HG02852 (cell line): ENCODE results near the gene TMEM14B.
"Not testable (repeated sequence)": the region's sequence is repeated elsewhere in the genome, so short reads cannot be mapped to it uniquely, and the experiment has no call there.

Experiments used
- ATAC-seq: cut with Tn5 transposase; IDR thresholded peaks from one replicate; pipeline ENCODE4 v1.9.1; 2021; ENCODE audit warnings: mild to moderate bottlenecking, moderate library complexity; ENCODE audit not compliant: unreplicated experiment

The TMEM14B gene

DNA sequence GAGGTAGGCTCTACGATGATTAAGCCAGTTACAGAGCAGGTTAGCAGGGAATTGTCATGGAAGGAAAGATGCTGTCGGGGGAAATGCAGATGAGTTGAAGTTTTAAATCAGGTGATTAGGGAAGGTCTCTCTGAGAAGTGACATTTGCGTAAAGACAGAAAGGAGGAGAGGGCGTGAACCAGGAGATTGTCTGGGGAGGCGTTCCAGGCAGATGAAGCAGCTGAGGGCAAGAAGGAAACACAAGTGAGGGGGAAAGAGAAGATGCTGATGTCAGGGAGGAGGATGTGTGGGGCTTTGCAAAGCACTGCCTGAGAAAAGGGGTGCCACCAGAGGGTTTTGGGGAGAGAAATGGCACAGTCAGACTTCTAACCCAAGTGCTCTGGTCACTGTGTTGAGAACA is 2.5 kb upstream of the TMEM14B start:
- ATAC-seq = no peak

DNA sequence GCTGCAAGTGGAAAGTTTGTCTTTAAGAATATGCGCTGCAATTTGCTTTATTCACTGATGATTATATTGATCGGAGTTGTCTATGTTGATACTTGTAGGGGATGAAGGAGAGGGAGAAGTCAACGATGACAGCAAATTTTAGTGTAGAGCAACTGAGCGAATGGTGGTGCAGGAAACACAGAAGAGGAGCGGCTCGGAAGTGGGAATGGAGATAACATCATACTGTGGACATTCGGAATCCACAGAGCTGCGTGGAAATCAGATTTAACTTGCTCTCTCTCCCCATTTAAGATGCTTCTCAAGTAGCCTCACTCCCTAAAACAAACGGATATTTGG is 722 bp upstream of the TMEM14B start:
- no peak for ATAC-seq

DNA sequence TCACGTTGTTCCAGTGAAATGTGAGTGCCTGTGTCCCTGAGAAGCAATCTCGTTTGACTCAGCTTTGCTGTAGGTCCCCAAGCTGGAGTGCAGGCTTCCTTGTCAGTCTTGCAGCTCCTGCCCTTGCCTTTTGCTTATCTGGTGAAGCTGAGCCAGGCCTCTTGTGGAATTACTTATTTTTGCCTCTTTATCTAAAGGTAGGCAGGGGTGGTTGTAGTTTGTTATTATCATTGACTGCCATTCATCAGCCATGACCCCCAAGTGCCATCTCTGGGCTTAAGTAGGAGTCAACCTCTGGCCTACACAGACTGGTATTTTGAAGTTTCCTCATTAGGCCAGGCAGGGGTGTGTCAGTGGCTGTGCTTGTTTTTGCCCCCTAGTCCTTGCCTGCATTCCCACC is 2.1 kb downstream of the TMEM14B start:
- ATAC-seq = no peak

DNA sequence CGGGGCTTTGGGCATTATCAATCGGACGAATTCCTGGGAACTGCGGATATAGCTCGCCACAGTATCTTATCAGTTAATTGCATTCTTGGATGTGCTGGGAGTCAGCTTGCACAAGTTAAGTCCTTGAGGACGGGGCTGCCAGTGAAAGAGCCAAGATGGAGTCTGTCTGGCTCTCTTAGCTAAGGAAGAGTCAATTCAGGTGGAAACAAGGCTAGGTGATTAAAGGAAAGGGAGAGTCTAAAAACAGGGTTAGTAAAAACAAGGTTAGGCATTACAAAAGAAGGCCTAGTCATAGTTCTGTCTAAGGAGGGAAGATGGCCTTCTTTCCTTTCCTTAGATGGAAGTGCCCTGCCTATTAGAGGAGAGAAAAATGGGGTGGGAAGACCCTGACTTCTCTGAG is 3.0 kb downstream of the TMEM14B start:
- not testable (repeated sequence) for ATAC-seq

DNA sequence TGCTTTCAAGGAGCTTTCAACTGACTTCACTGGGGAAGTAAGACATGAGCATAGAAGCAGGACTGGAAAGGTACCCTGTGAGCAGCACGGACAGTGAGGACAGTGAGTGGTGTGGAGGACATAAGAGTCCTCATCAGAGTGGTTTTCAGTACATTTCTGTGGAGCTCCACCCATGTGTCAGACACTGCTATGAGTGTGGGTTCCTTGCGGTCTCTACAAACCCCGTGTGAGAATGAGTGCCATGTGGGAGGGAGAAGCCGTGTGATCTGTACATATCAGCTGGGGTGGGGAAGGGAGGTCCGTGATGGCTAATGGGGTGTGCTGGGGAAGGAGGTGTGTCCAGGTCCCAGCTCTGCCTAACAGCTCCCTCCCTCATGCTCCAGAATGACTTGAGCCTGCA is 4.2 kb downstream of the TMEM14B start:
- not testable (repeated sequence) for ATAC-seq

GRCh38 chr6:10756085-10756484 is 8.5 kb downstream of the TMEM14B start:
- no peak for ATAC-seq

DNA sequence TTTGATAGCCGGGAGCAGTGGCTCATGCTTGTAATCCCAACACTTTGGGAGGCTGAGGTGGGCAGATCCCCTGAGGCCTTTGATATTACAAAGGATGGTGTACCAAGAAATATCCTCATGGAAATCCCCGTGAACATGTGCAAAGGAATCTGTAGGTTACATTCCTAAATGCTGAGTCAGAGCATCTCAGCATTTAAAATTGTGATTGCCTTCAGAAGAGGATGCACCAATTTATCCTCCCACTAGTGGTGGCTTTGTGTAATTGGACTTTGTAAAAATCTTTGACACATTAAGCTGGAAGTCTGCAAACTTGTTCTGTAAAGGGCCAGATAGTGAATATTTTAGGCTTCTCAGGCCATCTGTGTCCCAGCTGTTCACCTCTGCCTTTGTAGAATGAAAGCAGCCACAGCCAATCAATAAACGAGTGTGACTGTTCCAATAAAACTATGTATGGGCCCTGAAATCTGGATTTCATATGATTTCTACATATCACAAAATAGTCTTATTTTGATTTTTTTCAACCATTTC is 11.8 kb downstream of the TMEM14B start:
- peak; percentile 60 for ATAC-seq

DNA sequence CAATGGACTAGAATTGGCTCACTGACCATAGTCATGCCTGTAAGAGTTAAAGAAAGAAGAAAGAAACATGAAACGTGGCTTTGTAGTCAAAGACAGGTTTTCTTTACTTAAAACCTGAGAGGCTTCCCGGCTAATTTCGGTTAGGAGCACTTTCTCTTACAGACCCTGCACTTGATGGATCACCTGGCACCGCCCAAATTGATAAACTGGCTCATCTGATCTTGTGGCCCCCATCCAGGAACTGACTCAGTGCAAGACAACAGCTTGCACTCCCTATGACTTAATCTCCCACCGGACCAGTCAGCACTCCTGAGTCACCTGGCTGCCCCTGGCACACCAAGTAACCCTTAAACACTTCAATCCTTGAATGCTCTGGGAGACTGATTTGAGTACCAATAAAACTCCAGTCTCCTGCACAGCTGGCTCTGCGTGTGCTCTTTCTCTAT is 12.3 kb downstream of the TMEM14B start:
- ATAC-seq = no peak

DNA sequence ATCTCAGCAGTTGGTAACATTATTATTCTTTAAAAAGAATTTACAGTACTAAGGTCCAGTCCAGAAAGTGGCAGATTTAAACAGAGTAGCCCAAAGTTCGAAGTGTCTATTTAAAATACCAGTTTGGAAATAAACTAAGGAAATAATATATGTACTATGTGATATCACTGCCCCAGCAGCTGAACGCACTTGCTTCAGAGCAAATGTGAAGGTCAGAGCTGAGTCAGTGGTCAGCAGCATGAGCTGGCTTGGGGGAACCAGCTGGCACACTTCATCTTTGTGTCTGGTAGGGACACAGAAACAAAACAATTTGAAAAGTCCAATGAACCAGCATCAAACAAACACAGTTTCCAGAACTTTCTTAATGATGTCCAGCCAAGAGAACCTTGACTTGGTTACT is 15.4 kb downstream of the TMEM14B start:
- no peak for ATAC-seq

GRCh38 chr6:10769419-10769818 is 21.8 kb downstream of the TMEM14B start:
- no peak for ATAC-seq

- ATAC-seq = no peak
These were observed 23.8 kb downstream of the TMEM14B start for GRCh38 chr6:10771371-10771894.

DNA sequence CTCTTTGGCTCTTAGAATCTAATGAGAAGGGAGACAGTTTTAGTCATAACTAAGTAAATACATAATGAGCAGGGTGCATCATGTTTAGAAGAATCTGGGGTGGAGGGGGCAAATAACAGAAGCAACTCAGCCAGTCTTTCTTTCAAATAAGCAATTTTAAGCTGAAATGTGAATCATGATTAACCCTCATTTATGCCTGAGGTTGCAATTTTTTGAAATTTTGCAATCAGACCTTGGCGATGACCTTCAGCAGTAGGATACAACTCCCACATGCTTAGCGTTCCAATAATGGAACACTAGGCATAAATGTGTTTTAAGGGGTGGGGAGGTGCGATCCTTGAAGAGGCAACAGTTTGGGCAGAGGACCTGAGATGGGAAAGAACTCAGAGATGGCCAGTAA is 30.6 kb downstream of the TMEM14B start:
- no peak for ATAC-seq

DNA sequence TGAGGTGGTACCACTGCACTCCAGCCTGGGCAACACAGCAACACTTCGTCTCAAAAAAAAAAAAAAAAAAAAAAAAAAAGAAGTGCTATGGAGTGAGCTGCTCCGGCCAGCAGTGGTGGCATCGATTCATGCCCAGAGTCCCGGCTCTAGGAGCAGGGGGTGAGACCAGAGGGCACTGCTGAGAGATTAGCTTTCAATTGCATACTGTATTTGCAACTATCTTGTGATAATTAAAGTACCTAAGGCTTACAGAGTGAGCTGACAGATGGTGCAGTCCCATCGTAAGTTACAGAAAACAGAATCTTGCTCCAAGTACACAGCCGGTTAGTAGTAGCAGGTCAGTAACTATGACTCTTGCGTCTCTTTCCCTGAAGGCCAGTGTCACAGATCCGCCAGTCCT is 31.5 kb downstream of the TMEM14B start:
- ATAC-seq = no peak

GRCh38 chr6:10791673-10792072 is 44.1 kb downstream of the TMEM14B start:
- no peak for ATAC-seq

DNA sequence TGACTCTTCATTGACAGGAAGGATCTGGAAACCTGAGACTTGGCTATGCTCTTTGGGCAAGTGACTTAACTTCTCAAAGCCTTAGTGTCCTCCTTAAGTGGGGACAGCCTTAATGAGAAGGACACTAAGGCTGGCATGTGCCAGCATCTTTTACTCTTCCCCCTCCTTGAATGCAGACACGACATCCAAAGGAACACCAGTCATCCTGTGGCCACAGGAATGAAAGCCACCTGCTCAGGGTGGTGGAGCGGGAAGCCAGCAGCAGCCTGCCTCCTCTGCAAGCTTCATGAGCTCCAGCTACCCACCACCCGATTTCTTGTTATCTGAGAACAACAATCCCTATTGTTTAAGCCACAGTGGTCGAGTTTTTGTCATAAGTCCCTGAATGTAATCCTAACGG is 44.5 kb downstream of the TMEM14B start:
- no peak for ATAC-seq

DNA sequence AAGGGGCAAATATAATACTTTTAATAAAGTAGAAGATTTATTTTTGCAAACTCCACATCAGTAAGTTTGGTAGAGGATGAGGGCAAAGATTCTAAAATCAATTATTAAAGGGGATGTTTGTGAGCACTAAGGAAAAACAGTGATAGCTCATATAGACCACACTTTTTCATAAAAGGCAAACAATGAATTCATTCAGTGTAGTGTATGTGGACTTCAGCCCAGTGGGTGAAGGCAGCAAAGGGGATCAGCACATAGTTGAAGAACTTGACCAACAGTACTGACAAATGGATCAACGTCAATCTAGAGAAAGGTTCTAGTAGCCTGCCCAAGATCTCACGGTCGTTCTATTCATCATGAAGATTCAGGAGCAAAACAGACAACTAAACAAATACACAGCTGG is 45.4 kb downstream of the TMEM14B start:
- ATAC-seq = no peak

DNA sequence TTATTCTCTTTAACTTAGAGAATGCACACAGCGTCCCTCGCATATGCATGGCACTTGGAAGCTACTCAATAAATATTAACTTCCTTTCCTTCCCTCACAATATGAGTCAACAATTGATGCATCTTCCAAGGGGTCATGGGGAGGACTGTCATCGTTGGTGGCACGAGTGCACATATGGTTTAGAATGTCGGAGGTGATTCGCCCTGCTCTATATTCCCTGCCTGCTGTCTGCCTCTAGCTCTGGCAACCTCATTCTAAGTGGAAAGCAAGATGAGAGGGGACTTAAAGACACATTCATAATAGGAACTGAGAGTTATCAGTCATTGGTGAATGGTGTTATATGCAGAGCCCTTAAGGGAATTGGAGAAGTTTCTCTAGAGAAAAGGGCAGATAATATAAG is 46.1 kb downstream of the TMEM14B start:
- ATAC-seq = no peak

DNA sequence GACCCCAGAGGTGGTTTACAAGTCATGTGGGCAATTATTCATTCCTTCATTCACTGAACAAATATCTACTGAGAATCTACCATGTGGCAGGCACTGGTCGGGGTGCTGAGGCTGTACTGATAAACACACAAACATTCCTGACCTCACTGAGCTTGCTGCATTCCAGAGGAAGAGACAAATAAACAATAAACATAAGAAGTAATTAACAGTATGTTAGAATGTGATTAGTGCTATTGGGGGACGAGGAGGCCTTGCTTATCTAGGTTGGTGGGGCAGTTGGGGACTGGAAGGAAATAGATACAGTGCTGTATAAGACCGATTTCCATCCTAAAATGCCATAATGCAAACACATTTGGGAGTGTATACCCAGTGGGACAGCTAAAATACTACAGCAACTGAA is 46.6 kb downstream of the TMEM14B start:
- ATAC-seq = no peak

DNA sequence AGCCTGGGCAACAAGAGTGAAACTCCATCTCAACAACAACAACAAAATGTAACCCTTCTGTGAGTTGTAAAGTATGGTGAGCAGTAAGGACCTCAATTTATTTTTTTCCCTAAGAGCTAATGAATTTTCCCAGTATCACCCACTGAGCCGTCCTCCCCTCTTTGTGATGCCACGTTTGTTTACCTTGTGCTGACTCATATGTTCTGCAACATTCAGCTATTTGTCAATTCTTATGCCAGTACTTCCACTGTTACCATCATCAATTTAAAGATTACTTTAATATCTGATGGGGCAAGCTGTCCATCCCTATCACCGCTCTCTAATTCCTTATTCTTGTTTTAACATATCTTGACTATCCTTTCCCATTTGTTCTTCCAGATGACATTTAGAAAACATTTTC is 53.2 kb downstream of the TMEM14B start:
- ATAC-seq = no peak

GRCh38 chr6:10801224-10801848 is 53.7 kb downstream of the TMEM14B start:
- peak; percentile 94 for ATAC-seq
